GM19099 (cell line): ENCODE data around the gene CPPED1.

Experiments used
- POLR2A ChIP-seq: IDR thresholded peaks from 3 replicates; pipeline ENCODE4 v1.6.1; 2011; ENCODE audit warnings: low read depth; ENCODE audit not compliant: insufficient read length; ENCODE audit errors: extremely low read depth

CPPED1 gene

GRCh38 chr16:12811441-12812383, 8.0 kb upstream of the CPPED1 start:
- no peak for TF ChIP-seq POLR2A

- TF ChIP-seq POLR2A, result no peak
These were observed 1.4 kb upstream of the CPPED1 start for GRCh38 chr16:12805066-12805465.

GRCh38 chr16:12804395-12804794, 708 bp upstream of the CPPED1 start:
- no peak for TF ChIP-seq POLR2A

GRCh38 chr16:12802661-12803060, 1.0 kb downstream of the CPPED1 start:
- TF ChIP-seq POLR2A, result no peak

GRCh38 chr16:12802048-12802447, 1.6 kb downstream of the CPPED1 start:
- no peak for TF ChIP-seq POLR2A

- TF ChIP-seq POLR2A, result no peak
These were observed 2.1 kb downstream of the CPPED1 start for GRCh38 chr16:12801511-12802042.

GRCh38 chr16:12800817-12801216, 2.9 kb downstream of the CPPED1 start:
- TF ChIP-seq POLR2A, result no peak

GRCh38 chr16:12798846-12799245, 4.8 kb downstream of the CPPED1 start:
- no peak for TF ChIP-seq POLR2A

- no peak for TF ChIP-seq POLR2A
These were observed 5.5 kb downstream of the CPPED1 start for GRCh38 chr16:12798171-12798570.

- no peak for TF ChIP-seq POLR2A
These were observed 7.2 kb downstream of the CPPED1 start for GRCh38 chr16:12796498-12796897.

- TF ChIP-seq POLR2A, result no peak
These were observed 8.9 kb downstream of the CPPED1 start for GRCh38 chr16:12794486-12795387.

- TF ChIP-seq POLR2A, result no peak
These were observed 9.8 kb downstream of the CPPED1 start for GRCh38 chr16:12793865-12794240.

GRCh38 chr16:12793120-12793864, 10.4 kb downstream of the CPPED1 start:
- TF ChIP-seq POLR2A, result no peak

- no peak for TF ChIP-seq POLR2A
These were observed 12.3 kb downstream of the CPPED1 start for GRCh38 chr16:12791340-12791739.

- TF ChIP-seq POLR2A, result no peak
These were observed 14.9 kb downstream of the CPPED1 start for GRCh38 chr16:12788758-12789157.

GRCh38 chr16:12786081-12786480, 17.6 kb downstream of the CPPED1 start:
- TF ChIP-seq POLR2A, result no peak

- TF ChIP-seq POLR2A, result no peak
These were observed 19.6 kb downstream of the CPPED1 start for GRCh38 chr16:12784076-12784475.
